NK-92 (cell line): Measurements from ENCODE around the gene HOXC11.

Experiments used
- DNase-seq: peaks from one replicate; lab custom pipeline; 2025; ENCODE audit not compliant: unreplicated experiment; lab: John Stamatoyannopoulos, UW

Gene HOXC11

GRCh38 chr12:53972722-53973235 lies at the start of gene HOXC11:
HOXC11 (plus strand) TSS chr12:53973126; CDS start chr12:53973242, 116 bp downstream.
- DNase-seq = no peak

- DNase-seq = no peak
Observed at GRCh38 chr12:53924521-53925405, 48.2 kb upstream of the HOXC11 start.

- DNase-seq = no peak
Observed at GRCh38 chr12:53927220-53928029, 45.5 kb upstream of the HOXC11 start.

- DNase-seq = no peak
Observed at GRCh38 chr12:53928054-53928835, 44.7 kb upstream of the HOXC11 start.

GRCh38 chr12:53929527-53929926 lies 43.4 kb upstream of the HOXC11 start:
- DNase-seq = no peak

GRCh38 chr12:53930591-53931255 lies 42.2 kb upstream of the HOXC11 start:
- DNase-seq = no peak

GRCh38 chr12:53931844-53932581 lies 40.9 kb upstream of the HOXC11 start:
- DNase-seq = no peak

- no peak for DNase-seq
Observed at GRCh38 chr12:53932915-53933314, 40.0 kb upstream of the HOXC11 start.

- no peak for DNase-seq
Observed at GRCh38 chr12:53935383-53936341, 37.3 kb upstream of the HOXC11 start.

- DNase-seq = no peak
Observed at GRCh38 chr12:53937099-53937498, 35.8 kb upstream of the HOXC11 start.

GRCh38 chr12:53937596-53938325 lies 35.2 kb upstream of the HOXC11 start:
- no peak for DNase-seq

- DNase-seq = no peak
Observed at GRCh38 chr12:53938326-53939140, 34.4 kb upstream of the HOXC11 start, which contains the start of gene HOXC13. HOXC13 (plus strand) TSS chr12:53938831; CDS start chr12:53938907, 76 bp downstream.

- DNase-seq = no peak
Observed at GRCh38 chr12:53939141-53940108, 33.5 kb upstream of the HOXC11 start.

GRCh38 chr12:53940443-53941014 lies 32.4 kb upstream of the HOXC11 start:
- no peak for DNase-seq

GRCh38 chr12:53941187-53941586 lies 31.7 kb upstream of the HOXC11 start:
- no peak for DNase-seq
